Endothelial cell (in vitro differentiated cells): Measurements from ENCODE around the gene SLITRK4. TPM values are rescaled to one million over a fixed set of nuclear protein-coding genes. Genes with fewer than 3 reads are reported as not detected.
A peak's percentile ranks its signal among the peaks of the same experiment; 100 is the strongest.

Experiments used
- DNase-seq: peaks from one replicate; pipeline ENCODE4 v3.0.0; 2021; ENCODE audit warnings: low spot score
- H3K27ac Mint-ChIP-seq: one replicate; pipeline ENCODE4 v1.8.0; 2021; ENCODE audit warnings: mixed read lengths, inconsistent platforms; ENCODE audit not compliant: unreplicated experiment
- H3K27me3 Mint-ChIP-seq: one replicate; pipeline ENCODE4 v1.8.0; 2021; ENCODE audit warnings: mild to moderate bottlenecking, moderate library complexity, mixed read lengths, inconsistent platforms; ENCODE audit not compliant: unreplicated experiment
- H3K36me3 Mint-ChIP-seq: one replicate; pipeline ENCODE4 v1.8.0; 2021; ENCODE audit warnings: mild to moderate bottlenecking, low read depth, mixed read lengths, inconsistent platforms; ENCODE audit not compliant: unreplicated experiment
- H3K4me1 Mint-ChIP-seq: one replicate; pipeline ENCODE4 v1.8.0; 2021; ENCODE audit warnings: mild to moderate bottlenecking, mixed read lengths, inconsistent platforms; ENCODE audit not compliant: unreplicated experiment
- H3K4me3 Mint-ChIP-seq: one replicate; pipeline ENCODE4 v1.8.0; 2021; ENCODE audit warnings: mild to moderate bottlenecking, mixed read lengths, inconsistent platforms; ENCODE audit not compliant: unreplicated experiment
- H3K9me3 Mint-ChIP-seq: one replicate; pipeline ENCODE4 v1.8.0; 2021; ENCODE audit warnings: mixed read lengths, inconsistent platforms; ENCODE audit not compliant: unreplicated experiment
- CTCF ChIP-seq: fragments of 200-600 bp; sonication (generic); IDR thresholded peaks from one replicate; pipeline ENCODE4 v1.5.0; 2021; ENCODE audit warnings: antibody characterized with exemption; ENCODE audit not compliant: unreplicated experiment
- total RNA-seq: library from RNA; stranded (reverse); fragmentation: NEBNext Ultra II Directional; extraction: Animal tissue kit (Norgen Biotek cat#: 25700); gene quantifications from one replicate; pipeline ENCODE4 v1.2.1, GENCODE V29; 2021; ENCODE audit not compliant: unreplicated experiment

Gene SLITRK4
- total RNA-seq, 1 donor from 2014 or later: 7.3 TPM

- H3K4me3 Mint-ChIP-seq: peak overlapping the region; percentile 97
- peak; percentile 20 for DNase-seq
- peaks cover 11% of the 10 kb centered on the region for H3K4me1 Mint-ChIP-seq
- no peak for TF ChIP-seq CTCF
- peaks cover 4% of the 10 kb centered on the region for H3K36me3 Mint-ChIP-seq
- H3K9me3 Mint-ChIP-seq: no peaks in the 10 kb centered on the region
- H3K27me3 Mint-ChIP-seq: peaks cover 8% of the 10 kb centered on the region
- no peak overlapping the region for H3K27ac Mint-ChIP-seq
Observed at GRCh38 chrX:143634663-143635455, 1.0 kb downstream of the SLITRK4 start.

GRCh38 chrX:143634309-143634662, 1.6 kb downstream of the SLITRK4 start:
- H3K4me1 Mint-ChIP-seq: peaks cover 11% of the 10 kb centered on the region
- H3K27me3 Mint-ChIP-seq: peaks cover 8% of the 10 kb centered on the region
- H3K9me3 Mint-ChIP-seq: no peaks in the 10 kb centered on the region
- TF ChIP-seq CTCF: no peak
- peak overlapping the region; percentile 91 for H3K4me3 Mint-ChIP-seq
- peaks cover 4% of the 10 kb centered on the region for H3K36me3 Mint-ChIP-seq
- DNase-seq: peak; percentile 3
- H3K27ac Mint-ChIP-seq: no peak overlapping the region

GRCh38 chrX:143633461-143634308, 2.2 kb downstream of the SLITRK4 start:
- peaks cover 8% of the 10 kb centered on the region for H3K27me3 Mint-ChIP-seq
- H3K4me1 Mint-ChIP-seq: peaks cover 11% of the 10 kb centered on the region
- H3K4me3 Mint-ChIP-seq: peak overlapping the region; percentile 91
- H3K27ac Mint-ChIP-seq: no peak overlapping the region
- peaks cover 4% of the 10 kb centered on the region for H3K36me3 Mint-ChIP-seq
- peak; percentile 12 for DNase-seq
- H3K9me3 Mint-ChIP-seq: no peaks in the 10 kb centered on the region
- TF ChIP-seq CTCF: no peak

- no peak for DNase-seq
- Mint-ChIP-seq H3K4me3 (peak overlapping the region; percentile 90), H3K9me3 (no peaks in the 10 kb centered on the region)
Observed at GRCh38 chrX:143632625-143633410, 3.1 kb downstream of the SLITRK4 start.

More at GRCh38 chrX:143632625-143633410, 3.1 kb downstream of the SLITRK4 start:
- Mint-ChIP-seq H3K27ac (peak overlapping the region; percentile 32), H3K4me1 (peaks cover 11% of the 10 kb centered on the region), H3K27me3 (peaks cover 8% of the 10 kb centered on the region), H3K36me3 (peaks cover 4% of the 10 kb centered on the region)
- TF ChIP-seq CTCF: no peak
